Measurements from ENCODE around the gene ETFA.
"Not testable (repeated sequence)": the region's sequence is repeated elsewhere in the genome, so short reads cannot be mapped to it uniquely, and the experiment has no call there.

The ETFA gene

GRCh38 chr15:76296849-76297248 is 14.4 kb downstream of the ETFA start:
- TF ChIP-seq CTCF (IDR thresholded peaks at IDR 0.05; ENCODE audit: insufficient read depth, low read length, missing control alignments), result no peak
- CTCF ChIA-PET, result interaction anchor here (0.9 to 1.3 kb wide), 2 partner anchors 34 to 61 kb away, joined by 4 read pairs; no protein-coding TSS in a partner anchor
- POLR2A ChIA-PET, result no interaction called here
- no peak for DNase-seq (ENCODE audit: low read depth, low spot score)
- H3K4me3 ChIP-seq (ENCODE audit: low read depth, low read length), result no peak overlapping the region

GRCh38 chr15:76294463-76294862 is 16.8 kb downstream of the ETFA start:
- CTCF ChIA-PET, result interaction anchor here (0.8 to 1.8 kb wide), 5 partner anchors 8 to 103 kb away, joined by 3 to 6 read pairs (median 4); no protein-coding TSS in a partner anchor
- DNase-seq (ENCODE audit: low read depth, low spot score), result not testable (repeated sequence)

GRCh38 chr15:76293361-76293760 is 17.9 kb downstream of the ETFA start:
- TF ChIP-seq CTCF (IDR thresholded peaks at IDR 0.05; ENCODE audit: insufficient read depth, low read length, missing control alignments), result no peak
- H3K4me3 ChIP-seq (ENCODE audit: low read depth, low read length), result no peak overlapping the region
- POLR2A ChIA-PET, result interaction anchor here (0.6 kb wide), 1 partner anchor 40 kb away, joined by 3 read pairs; no protein-coding TSS in a partner anchor
- DNase-seq (ENCODE audit: low read depth, low spot score), result no peak
- CTCF ChIA-PET, result interaction anchor here (1.8 kb wide), 1 partner anchor 11 kb away, joined by 6 read pairs; no protein-coding TSS in a partner anchor

More at GRCh38 chr15:76294463-76294862, 16.8 kb downstream of the ETFA start:
- H3K4me3 ChIP-seq (ENCODE audit: low read depth, low read length); POLR2A ChIA-PET: not testable (repeated sequence)

- DNase-seq (ENCODE audit: low read depth, low spot score), result no peak
- H3K4me3 ChIP-seq (ENCODE audit: low read depth, low read length), result no peak overlapping the region
- ChIA-PET POLR2A (no interaction called here), CTCF (interaction anchor here (0.7 to 1.5 kb wide), 3 partner anchors 9 to 99 kb away, joined by 3 to 6 read pairs (median 3); no protein-coding TSS in a partner anchor)
- TF ChIP-seq CTCF (IDR thresholded peaks at IDR 0.05; ENCODE audit: insufficient read depth, low read length, missing control alignments), result no peak
Measured at GRCh38 chr15:76289582-76289981, 21.7 kb downstream of the ETFA start.

- H3K4me3 ChIP-seq (ENCODE audit: low read depth, low read length), result no peak overlapping the region
- no peak for TF ChIP-seq CTCF (IDR thresholded peaks at IDR 0.05; ENCODE audit: insufficient read depth, low read length, missing control alignments)
- DNase-seq (ENCODE audit: low read depth, low spot score), result no peak
- ChIA-PET CTCF (interaction anchor here (0.9 to 1.7 kb wide), 6 partner anchors 8 to 139 kb away, joined by 3 to 6 read pairs (median 4); no protein-coding TSS in a partner anchor), POLR2A (no interaction called here)
Measured at GRCh38 chr15:76286271-76286879, 24.9 kb downstream of the ETFA start.

GRCh38 chr15:76285241-76285825 is 25.9 kb downstream of the ETFA start:
- H3K4me3 ChIP-seq (ENCODE audit: low read depth, low read length), result no peak overlapping the region
- ChIA-PET POLR2A (no interaction called here), CTCF (interaction anchor here (0.6 to 1.4 kb wide), 6 partner anchors 9 to 631 kb away, joined by 3 to 5 read pairs (median 4); no protein-coding TSS in a partner anchor)
- peak; percentile 36 for TF ChIP-seq CTCF (IDR thresholded peaks at IDR 0.05; ENCODE audit: insufficient read depth, low read length, missing control alignments)
- no peak for DNase-seq (ENCODE audit: low read depth, low spot score)
